NCI-H2107 treated with DMSO at 0.1 percent for 48 hours (cell line): Measurements from ENCODE around the gene RTL5.

Experiments used
- DNase-seq: peaks from one replicate; lab custom pipeline; 2025; ENCODE audit not compliant: unreplicated experiment; lab: John Stamatoyannopoulos, UW

The RTL5 gene

DNA sequence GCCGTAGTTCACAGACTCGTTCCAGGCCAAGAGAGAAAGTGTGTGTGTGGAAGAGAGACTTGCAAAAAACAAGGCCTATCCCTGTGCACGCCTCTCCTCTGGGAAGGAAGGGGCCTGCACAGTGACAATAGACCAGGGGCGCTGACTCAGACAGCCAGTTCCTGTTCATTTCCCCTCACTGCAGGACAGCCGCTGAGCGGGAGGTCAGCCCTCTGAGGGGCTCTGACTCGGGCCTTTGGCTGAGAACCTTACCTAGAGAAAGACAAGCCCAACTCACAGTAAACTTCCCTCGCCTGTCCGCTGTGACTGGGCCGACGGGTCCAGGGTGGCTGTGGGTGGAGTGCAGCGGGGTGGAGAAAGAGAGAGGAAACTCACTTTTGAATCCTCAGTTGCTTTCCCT is 52.1 kb downstream of the RTL5 start:
- DNase-seq = no peak

DNA sequence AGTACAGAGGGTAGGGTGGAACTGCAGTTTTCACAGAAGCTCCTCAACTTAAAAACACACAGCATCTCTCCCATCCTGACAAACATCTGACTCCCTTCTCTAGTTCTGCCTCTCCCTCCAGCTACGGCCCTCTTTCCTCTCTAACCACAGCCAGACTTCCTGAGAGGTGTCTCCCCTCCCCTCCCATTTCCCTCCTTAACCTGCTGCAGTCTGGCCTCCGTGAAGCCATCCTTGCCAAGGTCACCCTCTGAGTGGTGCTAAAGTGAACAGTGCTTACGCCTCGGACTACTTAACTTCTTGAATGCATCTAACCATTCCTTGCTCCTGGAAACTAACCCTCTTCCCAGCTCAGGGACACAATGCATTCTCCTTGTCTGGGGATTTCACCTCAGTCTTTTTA is 53.3 kb downstream of the RTL5 start:
- no peak for DNase-seq
